ENCODE results near the gene RFT1. TPM values are rescaled to one million over a fixed set of nuclear protein-coding genes. Genes with fewer than 3 reads are reported as not detected.
A peak's percentile ranks its signal among the peaks of the same experiment; 100 is the strongest.

Gene RFT1
- total and polyA plus RNA-seq, 2 experiments from 2014 or later, result 11.3 to 13.3 TPM

- TF ChIP-seq REST (IDR thresholded peaks at IDR 0.05; ENCODE audit: unreplicated experiment), result no peak
Observed at GRCh38 chr3:53161450-53161819, 31.2 kb upstream of the RFT1 start (continued).

- H3K4me3 Mint-ChIP-seq, result peak within 1 kb of the TSS; percentile 88
- H3K27me3 Mint-ChIP-seq (ENCODE audit: insufficient read depth, low read depth, poor library complexity), result peaks cover 30% of the 10 kb centered on the region
- Histone ChIP-seq H2AFZ (peak within 1 kb of the TSS; percentile 94), H3K27ac (ENCODE audit: low read depth) (no peak within 1 kb of the TSS), H3K27me3 (ENCODE audit: insufficient read depth) (peaks cover 10% of the 10 kb centered on the region), H3F3A (replicated peaks; ENCODE audit: low read depth) (no peaks in the 10 kb centered on the region), H3K4me1 (ENCODE audit: insufficient read depth) (peaks cover 32% of the 10 kb centered on the region), H3K4me3 (peak within 1 kb of the TSS; percentile 84), H3K9me2 (ENCODE audit: insufficient read depth) (no peaks in the 10 kb centered on the region), H3K79me2 (replicated peaks; ENCODE audit: insufficient read depth) (0 out of 2 replicates have a peak, but pooled peaks cover 12% of the 10 kb centered on the region), H3K4me2 (peak within 1 kb of the TSS; percentile 95), H3K36me3 (ENCODE audit: insufficient read depth) (no peaks in the 10 kb centered on the region), H4K20me1 (replicated peaks; ENCODE audit: insufficient read depth) (peaks cover 7% of the 10 kb centered on the region)
- peaks cover 3% of the 10 kb centered on the region; the same call in 1 of the 3 replicates for H3K9me3 Mint-ChIP-seq
- H3K36me3 Mint-ChIP-seq (ENCODE audit: low read depth), result no peaks in the 10 kb centered on the region; the same call in 2 of the 3 replicates
- TF ChIP-seq CTCF (conservative IDR thresholded peaks at IDR 0.05; ENCODE audit: low read depth in 2 of 2), result peak; percentile 31 to 35; a peak in 3 of 4 replicates
- TF ChIP-seq EZH2phosphoT487 (IDR thresholded peaks at IDR 0.05; ENCODE audit: unreplicated experiment), result no peak
- no peak for TF ChIP-seq ZNF462 (CRISPR knock-in tag; IDR thresholded peaks at IDR 0.05)
- peak; percentile 70 for TF ChIP-seq POLR2AphosphoS5 (IDR thresholded peaks at IDR 0.05; ENCODE audit: low read depth)
- H3K4me1 Mint-ChIP-seq, result peaks cover 45% of the 10 kb centered on the region
- DNase-seq (ENCODE audit: low spot score) (peak; percentile 91), ATAC-seq (peak; percentile 71)
- H3K27ac Mint-ChIP-seq, result no peak within 1 kb of the TSS
Observed at GRCh38 chr3:53160660-53161449, 30.6 kb upstream of the RFT1 start, which contains the start of gene PRKCD. Gene PRKCD, plus strand, starts transcription at chr3:53161209. Its CDS starts 17,214 bp downstream, at chr3:53178423.
